Fibroblast of gingiva (primary cell): ENCODE results near the gene CDH23.

Source experiments
- DNase-seq: peaks from one replicate; pipeline ENCODE4 v3.0.0-alpha.2; 2011; ENCODE audit warnings: low read depth

Gene CDH23

GRCh38 chr10:71486484-71487114, 89.9 kb downstream of the CDH23 start:
- DNase-seq: no peak

DNA sequence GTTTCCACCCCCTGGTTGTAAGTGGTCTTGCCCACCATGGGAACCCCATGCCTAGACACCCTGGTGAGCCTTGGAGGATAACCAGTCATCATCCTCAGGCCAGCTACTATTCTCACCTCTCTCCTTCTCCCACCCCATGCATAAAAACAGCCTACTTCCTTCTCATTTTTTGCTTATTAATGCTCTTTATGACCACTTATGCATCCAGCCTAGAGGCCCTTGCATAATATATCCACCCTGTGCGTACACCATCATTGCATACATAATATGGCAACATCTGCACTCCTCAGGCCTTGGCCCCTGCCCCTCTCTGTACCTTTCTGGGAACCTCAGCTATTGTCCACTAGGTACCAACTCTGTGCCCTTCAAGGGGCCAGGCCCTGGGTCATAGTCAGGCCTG, 91.0 kb downstream of the CDH23 start:
- DNase-seq: no peak

DNA sequence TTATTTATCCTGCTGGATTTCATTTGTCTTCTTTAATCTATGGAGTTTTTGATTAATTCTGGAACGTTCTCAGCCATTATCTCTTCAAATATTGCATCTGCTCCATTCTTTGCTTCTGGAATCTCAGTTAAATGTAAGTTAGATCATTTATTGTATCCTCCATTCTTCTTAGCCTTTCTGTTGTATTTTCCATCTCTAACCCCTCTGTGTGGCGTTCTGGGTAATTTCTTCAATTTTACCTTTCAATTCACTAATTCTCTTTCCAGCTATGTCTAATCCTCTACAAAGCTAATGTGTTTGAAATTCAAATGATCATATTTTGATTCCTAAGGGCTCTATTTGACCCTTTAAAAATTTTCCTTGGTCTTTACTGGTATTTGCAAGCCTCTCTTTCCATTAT, 92.4 kb downstream of the CDH23 start:
- DNase-seq: no peak

GRCh38 chr10:71492872-71493271, 96.2 kb downstream of the CDH23 start:
- no peak for DNase-seq

DNA sequence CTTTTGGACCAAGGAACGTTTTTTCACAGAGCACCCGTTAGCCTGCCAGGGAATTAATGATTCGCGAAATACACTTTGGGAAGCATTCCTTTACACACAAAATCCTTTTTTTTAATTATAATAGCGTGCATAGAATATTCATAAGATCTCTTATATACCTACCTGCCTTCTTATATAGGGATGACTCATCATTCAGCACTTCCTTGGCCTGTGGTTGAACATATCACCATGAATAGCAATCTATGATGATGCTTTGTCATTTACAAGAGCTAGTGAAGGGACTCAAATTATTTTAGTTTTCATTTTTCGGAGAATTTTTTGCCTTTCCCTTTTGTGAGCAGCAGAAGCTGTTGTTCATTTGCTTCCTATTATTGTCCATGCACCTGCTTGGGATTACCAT, 97.0 kb downstream of the CDH23 start:
- DNase-seq: no peak

DNA sequence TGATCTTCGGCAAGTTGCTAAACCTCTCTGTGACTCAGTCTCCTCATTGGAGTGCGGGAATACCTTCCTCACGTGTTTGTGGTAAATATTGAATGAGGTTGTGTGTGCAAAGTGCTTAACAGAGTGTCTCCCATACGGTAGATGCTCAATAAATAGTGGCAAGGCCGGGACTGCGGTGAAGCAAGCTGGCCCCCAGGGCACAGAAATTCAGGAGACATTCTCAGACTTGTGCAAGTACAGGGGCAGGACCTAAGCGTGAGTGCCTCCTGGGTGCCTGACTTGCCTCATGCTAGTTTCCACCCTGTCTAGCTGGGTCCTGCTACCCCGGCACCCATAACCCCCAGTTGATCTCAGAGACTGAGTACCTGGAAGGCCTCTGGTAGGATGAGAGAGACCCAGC, 97.8 kb downstream of the CDH23 start:
- DNase-seq: no peak

DNA sequence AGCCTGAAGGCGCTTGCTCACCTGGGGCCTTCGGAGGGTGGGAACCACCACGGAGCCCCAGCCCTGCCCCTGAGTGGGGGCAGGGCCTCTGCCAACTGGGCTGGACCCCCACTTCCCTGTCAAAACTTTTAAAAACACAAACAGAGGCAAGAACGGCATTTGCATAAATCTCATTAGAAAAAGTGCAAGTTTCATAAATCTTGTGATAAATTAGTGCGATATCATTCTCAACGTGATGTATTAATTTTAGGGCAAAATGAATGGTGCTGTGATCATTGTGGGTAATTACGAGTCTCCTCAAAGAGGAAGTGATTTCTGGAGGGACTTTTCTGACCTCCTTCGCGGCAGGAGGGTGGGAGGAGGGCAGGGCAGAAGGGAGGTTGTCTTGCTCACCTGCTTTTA, 98.3 kb downstream of the CDH23 start:
- DNase-seq: no peak

GRCh38 chr10:71496927-71497762, 100.4 kb downstream of the CDH23 start:
- DNase-seq: no peak

DNA sequence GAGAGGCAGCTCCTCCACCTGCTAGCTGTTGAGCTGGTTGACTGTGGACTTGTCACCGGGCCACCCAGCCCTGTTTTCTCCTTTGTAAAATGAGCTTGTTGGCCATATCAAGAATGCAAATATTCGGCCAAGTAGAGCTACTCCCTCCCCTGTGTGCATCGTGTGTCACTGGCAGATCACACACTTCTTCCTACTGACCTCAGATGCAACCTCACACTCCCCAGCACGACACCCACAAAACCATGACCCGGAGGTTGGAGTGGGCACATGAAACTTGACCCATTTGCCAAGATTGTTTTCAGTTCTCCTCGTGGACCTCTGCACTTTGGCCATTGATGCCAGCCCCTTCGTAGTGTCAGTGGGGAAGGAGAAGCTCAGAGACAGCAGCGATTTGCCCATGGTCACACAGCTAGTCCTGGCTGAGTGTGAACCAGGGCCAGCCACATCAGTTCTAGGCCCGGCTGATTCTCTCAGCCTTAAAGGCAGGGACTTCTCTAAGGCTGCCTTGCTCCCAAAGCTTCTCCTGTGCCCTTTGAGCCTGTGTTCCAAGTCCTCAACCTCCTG, 101.1 kb downstream of the CDH23 start:
- DNase-seq: no peak

GRCh38 chr10:71501402-71501801, 104.7 kb downstream of the CDH23 start:
- DNase-seq: no peak

GRCh38 chr10:71502190-71502589, 105.5 kb downstream of the CDH23 start:
- DNase-seq: no peak

DNA sequence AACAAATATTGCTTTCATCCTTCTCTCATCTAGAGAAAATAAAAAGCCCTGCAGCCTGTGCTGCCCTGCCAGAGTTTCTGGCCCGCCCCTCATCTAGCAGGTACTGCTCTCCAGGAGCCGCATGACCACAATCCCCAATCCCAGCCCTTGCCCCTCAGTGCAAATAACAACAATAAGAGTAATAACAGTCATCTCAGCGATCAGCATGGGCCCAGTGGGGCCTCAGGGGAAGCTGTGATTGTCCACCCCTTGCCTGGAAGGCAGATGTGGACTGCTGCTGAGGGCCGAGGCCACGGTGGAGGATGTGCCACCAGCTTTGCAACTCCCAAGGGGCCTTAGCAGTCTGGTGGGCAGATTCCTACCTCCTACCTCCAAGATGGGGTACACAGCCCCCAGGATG, 106.1 kb downstream of the CDH23 start:
- DNase-seq: no peak

- no peak for DNase-seq
These were observed 107.4 kb downstream of the CDH23 start for GRCh38 chr10:71504168-71504567.

DNA sequence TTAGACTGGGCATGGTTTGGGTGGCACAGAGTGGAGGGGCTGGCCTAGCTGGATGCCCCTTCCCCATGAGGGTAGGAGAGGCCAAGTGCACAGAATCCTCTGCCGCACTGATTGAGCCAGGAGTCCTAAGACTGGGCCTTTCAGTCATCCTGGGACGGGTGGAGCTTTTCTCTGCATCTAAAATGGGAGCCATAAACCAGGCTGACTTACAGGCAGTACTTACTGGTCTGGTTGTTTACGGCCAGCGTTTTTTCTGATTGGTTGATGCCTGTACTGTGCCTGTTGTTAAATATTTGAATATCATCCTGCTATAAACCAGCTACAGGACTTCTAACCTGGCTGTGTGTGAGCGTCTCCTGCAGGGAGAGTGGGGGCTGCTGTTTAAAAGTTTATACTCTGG, 107.8 kb downstream of the CDH23 start:
- DNase-seq: no peak

- no peak for DNase-seq
These were observed 109.1 kb downstream of the CDH23 start for GRCh38 chr10:71505862-71506261.

- DNase-seq: no peak
These were observed 112.7 kb downstream of the CDH23 start for GRCh38 chr10:71509444-71509843.

DNA sequence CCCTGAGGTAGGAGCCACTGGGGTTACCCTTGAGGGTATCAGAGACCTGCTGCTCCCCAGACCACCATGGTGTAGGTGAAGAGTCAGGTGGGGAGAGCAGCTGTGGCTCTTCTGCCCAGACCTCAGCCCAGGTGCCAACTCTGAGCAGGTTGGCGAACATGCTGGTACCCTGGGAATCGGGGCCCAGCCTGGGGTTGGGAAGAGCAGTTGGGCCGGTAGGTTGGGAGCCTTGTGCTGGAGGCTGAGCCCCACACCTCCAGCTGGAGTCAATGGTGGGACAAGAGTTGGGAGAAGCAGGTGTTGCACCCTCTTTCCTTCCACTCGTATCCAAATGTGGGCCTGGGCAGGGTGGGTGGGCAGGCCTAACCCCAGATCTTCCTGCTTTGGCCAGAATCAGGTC, 114.5 kb downstream of the CDH23 start:
- DNase-seq: no peak

- no peak for DNase-seq
These were observed 115.6 kb downstream of the CDH23 start for GRCh38 chr10:71512312-71512711.

- DNase-seq: no peak
These were observed 116.2 kb downstream of the CDH23 start for GRCh38 chr10:71512761-71513539.

DNA sequence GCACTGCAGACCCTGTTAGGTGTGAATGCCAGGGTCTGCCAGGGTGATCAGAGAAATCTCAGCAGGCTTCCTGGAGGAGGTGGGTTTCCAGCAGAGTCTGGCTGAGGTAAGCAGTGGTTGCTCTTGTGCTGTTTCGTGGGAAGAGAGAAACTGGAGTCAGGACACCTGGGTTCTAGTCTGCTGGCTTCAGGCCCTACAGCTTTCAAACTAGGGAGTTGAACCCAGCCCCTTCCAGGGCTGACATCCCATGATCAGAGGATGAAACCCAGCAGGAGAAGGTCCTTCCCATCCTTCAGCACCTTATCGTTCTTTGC, 116.8 kb downstream of the CDH23 start:
- DNase-seq: no peak

- no peak for DNase-seq
These were observed 117.2 kb downstream of the CDH23 start for GRCh38 chr10:71513936-71514335.

DNA sequence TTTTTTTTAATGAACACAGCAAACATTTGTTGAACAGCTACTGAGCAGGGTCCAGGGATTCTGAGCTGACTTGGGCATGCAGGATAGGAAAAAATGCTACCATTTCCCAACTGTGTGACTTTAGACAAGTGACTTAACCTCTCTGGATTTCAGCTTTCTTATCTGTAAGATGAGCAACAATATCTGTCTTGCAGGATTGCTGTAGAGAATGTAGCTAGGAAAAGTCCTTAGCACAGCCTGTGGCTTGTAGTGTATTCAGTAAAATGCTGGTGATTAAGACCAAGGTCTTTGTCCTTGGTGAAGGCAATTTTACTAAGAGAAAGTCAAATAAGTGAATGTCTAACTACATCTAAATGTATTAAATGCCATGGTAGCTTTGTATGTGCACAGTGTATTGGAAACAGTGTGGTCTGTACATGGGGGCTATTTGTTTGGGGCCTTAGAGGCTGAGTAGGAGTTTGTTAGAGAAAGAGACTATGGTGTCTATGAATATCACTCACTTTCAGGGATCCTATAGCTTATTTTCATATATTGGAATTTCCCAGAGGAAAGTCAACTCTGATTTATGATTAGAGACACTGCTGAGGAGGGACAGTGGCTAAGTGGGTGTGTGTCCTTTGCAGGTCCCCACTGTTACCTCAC, 118.9 kb downstream of the CDH23 start:
- no peak for DNase-seq
